GM21825 (cell line): Measurements from ENCODE around the gene DCAF15.

ENCODE experiments used
- ATAC-seq: cut with Tn5 transposase; IDR thresholded peaks from one replicate; pipeline ENCODE4 v1.9.1; 2021; ENCODE audit warnings: mild to moderate bottlenecking, moderate library complexity; ENCODE audit not compliant: unreplicated experiment

DCAF15 gene

DNA sequence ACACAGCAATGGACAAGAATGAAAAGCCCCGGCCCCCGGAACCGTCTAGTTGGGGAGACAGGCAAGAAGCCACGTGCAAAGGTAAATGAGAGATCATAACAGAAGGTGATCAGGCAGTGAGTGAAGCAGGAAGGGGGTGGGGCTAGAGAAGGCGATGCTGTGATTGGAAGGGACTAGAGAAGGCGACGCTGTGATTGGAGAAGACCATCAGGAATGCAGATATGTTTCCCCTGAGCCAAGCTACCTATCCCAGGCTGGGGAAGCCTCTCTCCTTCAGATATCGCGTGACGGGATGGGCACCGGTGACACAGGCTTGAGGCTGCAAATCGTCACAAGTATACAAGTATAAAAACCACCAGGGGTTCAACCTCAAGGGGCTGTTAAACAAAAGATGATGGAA, 21.8 kb downstream of the DCAF15 start:
- ATAC-seq, result no peak

DNA sequence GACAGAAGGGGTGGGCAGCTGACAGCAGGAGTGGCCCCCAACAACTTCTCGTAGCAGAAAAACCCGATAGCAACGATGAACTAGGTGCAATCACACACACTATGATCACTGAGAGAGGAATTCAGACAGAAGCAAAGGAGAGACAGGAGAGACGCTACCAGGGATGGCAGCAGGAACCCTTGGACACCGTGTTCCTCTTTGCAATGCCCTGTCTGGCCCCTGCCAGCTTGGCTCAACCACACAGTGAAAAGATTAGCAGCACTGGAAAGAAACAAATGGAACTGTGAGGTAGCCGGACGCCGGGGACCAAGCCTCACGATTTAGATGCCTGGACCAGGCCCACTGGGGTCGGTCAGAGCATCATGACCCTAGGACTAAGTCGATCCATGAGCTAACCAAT, 23.6 kb downstream of the DCAF15 start:
- ATAC-seq, result no peak

DNA sequence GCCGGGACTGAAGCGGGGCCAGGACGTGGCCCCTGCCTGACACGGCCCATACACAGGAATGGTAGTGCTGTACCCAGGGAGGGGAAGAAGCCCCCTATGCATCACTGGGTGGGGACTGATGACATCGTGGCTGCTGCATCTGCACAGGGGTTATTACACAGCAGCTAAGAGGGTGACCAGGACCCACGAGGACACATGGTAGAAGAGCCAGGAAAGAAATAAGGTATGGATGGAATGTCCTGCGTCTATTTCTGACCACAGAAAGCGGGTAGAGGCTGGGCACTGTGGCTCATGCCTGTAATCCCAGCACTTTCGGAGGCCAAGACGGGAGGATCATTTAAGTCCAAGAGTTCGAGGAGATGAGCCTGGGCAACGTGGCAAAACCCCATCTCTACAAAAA, 24.1 kb downstream of the DCAF15 start:
- ATAC-seq, result no peak

DNA sequence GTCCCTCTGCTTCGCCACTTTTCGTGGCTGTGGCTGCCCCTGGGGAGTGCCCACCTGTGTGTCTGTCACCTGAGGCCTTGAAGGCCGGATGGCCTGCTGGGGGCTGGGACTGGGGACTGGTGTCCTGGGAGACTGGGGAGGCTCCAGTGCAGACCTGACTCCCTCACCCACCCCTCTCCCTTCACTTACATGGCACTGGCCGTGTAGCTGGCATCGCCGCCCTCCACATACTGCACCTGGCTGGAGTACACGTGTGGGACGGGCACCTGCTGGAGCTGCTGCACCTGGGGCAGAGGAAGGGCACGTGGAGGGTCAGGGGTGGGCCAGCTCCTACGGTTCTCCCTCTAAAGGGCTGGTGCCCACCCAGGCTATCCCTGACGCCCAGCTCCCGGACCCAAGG, 25.5 kb downstream of the DCAF15 start:
- ATAC-seq, result no peak

DNA sequence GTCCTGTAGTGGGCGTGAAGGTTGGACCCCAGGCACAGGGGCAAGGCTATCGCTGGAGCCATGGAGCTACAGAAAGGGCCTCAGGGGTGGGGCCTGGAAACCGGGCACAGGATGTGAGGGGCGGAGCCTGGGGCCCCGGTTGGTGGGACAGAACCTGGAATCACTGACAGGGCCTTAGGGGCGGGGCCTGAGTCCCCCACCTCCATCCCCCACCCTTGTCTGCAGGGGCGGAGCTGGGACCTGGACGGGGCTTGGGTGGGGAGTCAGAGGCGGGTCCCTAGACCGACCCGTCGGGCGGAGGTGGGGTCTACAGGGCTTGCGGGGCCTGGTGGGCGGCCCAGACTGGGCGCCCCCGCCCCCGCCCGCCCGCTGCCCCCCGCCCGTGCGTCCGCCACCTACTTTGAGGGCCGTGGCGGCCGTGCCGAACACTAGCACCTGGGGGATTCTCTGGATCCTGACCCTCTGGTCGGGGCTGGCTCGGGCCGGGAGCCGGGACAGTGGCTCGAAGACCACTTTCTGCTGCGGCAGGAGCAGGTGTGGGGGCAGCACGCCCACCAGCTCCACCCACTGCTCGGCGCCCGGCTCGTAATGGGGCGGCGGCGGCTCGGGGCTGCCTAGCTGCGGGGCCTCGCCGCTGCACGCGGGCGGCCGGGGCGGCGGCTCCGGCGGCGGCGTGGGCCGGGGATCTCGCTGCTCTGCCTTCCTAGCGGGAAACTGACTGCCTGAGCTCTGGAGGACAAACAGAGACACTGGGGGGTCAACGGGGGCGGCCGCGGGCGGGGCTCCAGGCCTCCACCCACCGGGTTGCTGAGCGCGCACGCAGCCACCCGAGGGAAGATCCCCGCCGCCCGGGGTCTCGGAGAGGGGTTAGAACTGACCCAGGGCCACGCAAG, 26.3 kb downstream of the DCAF15 start:
- ATAC-seq, result no peak

- no peak for ATAC-seq
Observed at GRCh38 chr19:13979244-13979615, 26.9 kb downstream of the DCAF15 start.

DNA sequence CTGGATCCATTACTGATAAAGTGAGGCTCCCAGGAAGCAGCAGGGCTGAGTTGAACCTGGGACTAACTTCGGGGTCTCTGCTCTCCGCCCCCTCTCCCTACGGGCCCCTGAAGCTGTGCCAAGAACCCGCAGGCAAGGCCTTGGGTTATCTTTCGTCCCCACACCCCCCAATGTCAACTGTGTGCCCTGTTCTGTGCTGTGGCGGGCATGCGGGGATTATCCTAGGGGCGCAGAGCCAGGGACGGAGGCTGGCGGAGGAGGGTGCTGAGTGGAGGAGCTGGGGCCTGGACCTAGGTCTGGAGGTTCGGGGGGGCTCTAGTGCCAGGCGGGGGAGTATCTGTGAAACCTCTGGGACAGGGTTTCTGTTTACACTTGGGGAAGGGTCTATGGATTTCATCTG, 27.4 kb downstream of the DCAF15 start:
- ATAC-seq, result no peak

DNA sequence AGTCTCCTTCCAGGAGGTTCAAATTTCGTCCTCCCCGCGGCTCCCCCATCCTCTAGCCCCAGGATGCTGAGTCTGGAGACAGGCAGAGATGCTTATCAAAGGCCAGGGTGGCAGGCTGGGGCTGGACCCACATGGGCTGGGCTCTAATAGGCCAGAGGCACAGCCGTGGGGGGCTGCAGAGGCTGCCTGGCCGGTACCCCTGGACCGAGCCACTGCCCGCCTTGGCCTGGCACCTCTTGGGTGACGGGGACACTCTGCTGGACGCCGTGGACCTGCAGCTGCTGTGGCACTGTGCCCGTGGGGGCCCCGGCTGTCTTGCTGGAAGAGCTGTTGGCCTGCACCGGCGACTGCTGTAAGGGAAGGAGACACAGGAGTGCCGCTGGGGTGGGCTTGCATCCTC, 28.0 kb downstream of the DCAF15 start:
- ATAC-seq, result no peak

DNA sequence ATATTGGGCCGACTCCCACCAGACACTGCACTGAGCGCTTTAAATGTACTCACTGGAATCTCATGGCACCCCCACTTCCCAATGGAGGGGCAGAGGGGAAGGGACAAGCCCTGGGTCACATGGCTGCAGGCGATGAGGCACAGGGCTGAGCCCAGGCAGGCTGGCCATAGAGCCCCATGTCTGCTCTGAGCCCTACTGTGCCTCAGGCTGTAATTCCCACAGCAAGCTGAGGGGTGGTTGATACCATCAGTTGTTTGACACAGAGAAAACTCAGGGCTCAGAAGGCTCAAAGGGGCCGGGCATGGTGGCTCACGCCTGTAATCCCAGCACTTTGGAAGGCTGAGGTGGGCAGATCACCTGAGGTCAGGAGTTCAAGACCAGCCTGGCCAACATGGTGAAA, 28.7 kb downstream of the DCAF15 start:
- no peak for ATAC-seq

- no peak for ATAC-seq
Observed at GRCh38 chr19:13981467-13981866, 29.2 kb downstream of the DCAF15 start.

DNA sequence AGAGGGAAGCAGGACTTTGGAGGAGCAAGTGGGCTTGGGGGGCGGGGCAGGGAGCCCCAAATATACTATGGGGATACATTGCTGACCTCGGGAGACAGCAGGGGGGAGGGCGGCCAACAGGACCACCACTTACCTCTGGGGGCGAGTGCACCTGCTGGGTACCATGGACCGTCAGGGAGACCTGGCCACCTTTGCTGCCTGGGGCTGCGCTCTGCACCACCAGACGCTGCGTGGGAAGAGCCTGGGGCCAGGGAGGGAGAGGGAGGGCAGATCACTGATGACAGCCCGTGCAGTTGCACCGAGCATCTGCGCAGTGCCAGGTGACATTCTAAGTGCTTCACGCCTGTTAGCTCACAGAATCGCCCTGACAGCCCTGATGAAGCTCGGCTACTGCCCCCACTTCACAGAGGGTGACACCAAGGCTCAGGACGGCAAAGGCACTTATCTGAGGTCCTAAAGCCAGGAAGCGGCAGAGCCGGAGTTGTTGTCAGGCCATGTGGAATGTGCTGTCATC, 29.7 kb downstream of the DCAF15 start:
- ATAC-seq, result no peak

DNA sequence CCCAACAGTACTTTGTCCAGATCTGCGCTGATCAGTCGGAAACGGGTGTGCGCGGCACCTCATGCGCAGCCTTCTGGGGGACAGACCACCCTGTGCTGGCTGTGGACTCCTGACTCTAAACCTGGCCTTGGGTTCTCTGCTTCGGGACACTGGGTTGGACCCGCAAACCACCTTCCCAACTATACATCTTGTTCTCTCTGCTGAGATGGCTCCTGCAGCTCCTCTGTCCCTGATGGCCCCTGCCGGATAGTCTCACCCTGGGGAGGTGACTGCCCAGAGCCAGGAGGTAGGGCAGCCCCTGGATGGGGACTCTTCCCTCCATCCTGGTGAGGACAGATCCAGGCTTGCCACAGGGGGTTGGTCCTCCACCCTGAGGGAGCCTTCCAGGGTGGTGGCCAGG, 30.5 kb downstream of the DCAF15 start:
- ATAC-seq, result no peak

GRCh38 chr19:13983213-13983889, 31.0 kb downstream of the DCAF15 start:
- no peak for ATAC-seq

DNA sequence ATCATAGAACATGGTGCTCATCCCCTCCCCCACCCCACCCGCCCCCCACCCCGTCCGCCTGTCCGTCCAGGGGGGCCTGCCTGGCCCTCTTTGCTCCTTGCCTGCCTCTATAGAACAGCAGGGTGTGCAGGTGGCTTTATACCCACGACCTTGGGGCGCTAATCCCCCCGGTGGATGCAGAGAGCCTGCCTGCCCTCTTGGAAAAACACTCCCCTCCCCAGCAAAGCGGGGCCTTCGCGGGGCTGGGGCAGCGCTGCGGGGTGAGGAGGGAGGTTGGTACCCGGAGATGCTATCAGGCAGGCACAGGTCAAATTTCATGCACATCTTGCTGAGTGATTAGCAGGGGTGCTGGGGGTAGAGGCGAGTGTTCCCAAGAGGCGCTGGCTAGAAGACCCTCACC, 31.9 kb downstream of the DCAF15 start:
- ATAC-seq, result no peak

DNA sequence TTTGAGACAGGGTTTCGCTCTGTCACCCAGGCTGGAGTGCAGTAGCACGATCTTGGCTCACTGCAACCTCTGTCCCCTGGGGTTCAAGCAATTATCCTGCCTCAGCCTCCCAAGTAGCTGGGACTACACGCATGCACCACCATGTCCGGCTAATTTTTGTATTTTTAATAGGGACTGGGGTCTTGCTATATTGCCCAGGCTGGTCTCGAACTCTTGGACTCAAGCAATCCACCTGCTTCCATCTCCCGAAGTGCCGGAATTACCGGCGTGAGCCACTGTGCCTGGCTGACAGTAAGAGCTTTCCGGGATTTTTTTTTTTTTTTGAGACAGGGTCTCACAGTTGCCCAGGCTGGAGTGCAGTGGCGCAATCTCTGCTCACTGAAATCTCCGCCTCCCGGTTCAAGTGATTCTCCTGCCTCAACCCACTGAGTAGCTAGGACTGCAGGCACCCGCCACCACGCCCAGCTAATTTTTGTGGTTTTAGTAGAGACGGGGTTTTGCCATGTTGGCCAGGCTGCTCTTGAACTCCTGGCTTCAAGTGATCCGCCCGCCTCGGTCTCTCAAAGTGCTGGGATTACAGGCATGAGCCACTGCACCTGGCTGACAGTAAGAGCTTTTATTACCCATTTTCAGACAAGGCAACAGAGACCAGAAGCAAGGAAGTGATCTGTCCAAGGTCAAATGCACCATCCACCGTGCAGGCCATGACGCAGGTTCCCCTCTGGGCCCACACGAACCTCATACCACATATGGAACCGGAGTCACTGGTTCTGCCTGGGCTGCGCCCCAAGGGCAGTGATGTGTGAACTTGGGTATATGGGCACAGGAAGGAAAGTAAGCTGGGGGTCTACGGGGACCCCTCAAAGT, 32.8 kb downstream of the DCAF15 start:
- ATAC-seq, result no peak

DNA sequence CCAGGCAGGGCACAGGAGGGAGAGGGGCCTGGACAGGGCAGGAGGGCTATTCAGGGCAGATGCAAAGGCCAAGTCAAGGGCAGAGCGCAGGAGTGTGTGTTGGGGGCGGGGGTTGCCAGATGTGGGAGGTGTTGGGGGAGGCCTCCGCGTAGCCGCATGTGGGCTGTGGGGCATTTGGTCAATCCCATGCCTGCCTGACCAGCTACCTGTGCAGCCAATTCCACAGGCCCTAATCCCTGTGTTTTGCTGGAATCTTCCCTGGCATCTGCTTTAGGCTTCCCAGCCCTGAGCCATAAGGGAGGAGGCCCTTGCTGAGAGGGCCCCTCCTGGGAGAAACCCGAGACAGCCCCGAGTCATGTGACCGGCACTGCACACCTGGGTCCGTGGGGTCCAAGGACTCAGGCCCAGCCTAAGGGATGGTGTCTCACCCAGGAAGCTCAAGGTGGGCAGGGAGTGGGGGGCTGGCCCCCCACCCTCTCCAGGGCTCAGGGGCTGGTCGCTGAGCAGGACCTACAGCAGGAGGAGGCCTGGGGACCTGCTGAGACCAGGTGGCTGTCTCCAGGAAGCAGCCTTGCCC, 33.5 kb downstream of the DCAF15 start:
- peak; percentile 21 for ATAC-seq

- peak; percentile 61 for ATAC-seq
Observed at GRCh38 chr19:13986348-13986904, 34.1 kb downstream of the DCAF15 start.

- ATAC-seq, result no peak
Observed at GRCh38 chr19:13987101-13987890, 35.0 kb downstream of the DCAF15 start.

DNA sequence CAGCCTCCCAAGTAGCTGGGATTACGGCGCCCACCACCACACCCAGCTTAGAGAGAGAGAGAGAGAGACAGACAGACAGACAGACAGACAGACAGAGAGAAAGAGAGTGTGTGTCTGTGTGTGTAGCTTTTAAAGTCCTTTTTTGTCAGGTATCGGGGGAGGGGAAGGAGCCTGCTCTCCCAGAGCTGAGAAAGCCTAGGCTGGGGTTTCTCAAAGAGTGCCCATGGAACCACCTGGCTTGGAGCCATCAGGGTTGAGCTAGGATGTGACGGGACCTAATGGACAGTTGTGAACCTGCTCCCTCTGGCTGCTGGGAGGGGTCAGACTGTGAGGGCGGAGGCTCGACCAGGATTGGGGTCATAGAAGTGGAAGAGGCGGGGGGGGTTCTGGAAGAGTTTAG, 37.2 kb downstream of the DCAF15 start:
- no peak for ATAC-seq

DNA sequence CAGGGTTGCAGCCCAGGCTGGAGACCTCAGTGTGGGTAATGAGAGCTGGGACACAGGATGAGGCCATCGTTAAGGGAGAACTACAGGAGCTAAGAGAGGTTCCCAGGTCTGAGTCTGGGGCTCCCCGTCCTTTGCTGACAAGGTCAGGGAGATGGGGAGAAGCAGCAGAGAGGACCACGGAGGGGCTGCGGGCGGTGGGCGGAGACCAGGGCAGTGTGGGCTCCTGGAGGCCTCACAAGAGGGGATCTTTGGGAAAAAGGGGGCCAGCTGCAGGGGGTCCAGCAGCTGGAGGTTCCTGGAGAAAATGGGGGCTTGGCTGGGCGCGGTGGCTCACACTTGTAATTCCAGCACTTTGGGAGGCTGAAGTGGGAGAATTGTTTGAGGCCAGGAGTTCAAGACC, 37.8 kb downstream of the DCAF15 start:
- ATAC-seq, result no peak
